GM21515 (cell line): ENCODE measurements around the gene RHOT2.
A peak's percentile ranks its signal among the peaks of the same experiment; 100 is the strongest.

Source experiments
- ATAC-seq: cut with Tn5 transposase; IDR thresholded peaks from one replicate; pipeline ENCODE4 v1.9.1; 2021; ENCODE audit not compliant: unreplicated experiment

RHOT2 gene

DNA sequence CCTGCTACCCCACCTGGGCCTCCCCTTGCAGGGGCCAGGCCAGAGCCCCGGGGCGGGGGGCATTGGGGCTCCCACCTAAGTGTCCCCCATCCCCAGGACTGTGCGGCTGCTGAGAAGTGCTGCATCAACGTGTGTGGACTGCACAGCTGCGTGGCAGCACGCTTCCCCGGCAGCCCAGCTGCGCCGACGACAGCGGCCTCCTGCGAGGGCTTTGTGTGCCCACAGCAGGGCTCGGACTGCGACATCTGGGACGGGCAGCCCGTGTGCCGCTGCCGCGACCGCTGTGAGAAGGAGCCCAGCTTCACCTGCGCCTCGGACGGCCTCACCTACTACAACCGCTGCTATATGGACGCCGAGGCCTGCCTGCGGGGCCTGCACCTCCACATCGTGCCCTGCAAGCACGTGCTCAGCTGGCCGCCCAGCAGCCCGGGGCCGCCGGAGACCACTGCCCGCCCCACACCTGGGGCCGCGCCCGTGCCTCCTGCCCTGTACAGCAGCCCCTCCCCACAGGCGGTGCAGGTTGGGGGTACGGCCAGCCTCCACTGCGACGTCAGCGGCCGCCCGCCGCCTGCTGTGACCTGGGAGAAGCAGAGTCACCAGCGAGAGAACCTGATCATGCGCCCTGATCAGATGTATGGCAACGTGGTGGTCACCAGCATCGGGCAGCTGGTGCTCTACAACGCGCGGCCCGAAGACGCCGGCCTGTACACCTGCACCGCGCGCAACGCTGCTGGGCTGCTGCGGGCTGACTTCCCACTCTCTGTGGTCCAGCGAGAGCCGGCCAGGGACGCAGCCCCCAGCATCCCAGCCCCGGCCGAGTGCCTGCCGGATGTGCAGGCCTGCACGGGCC, 35.2 kb upstream of the RHOT2 start:
- no peak for ATAC-seq

DNA sequence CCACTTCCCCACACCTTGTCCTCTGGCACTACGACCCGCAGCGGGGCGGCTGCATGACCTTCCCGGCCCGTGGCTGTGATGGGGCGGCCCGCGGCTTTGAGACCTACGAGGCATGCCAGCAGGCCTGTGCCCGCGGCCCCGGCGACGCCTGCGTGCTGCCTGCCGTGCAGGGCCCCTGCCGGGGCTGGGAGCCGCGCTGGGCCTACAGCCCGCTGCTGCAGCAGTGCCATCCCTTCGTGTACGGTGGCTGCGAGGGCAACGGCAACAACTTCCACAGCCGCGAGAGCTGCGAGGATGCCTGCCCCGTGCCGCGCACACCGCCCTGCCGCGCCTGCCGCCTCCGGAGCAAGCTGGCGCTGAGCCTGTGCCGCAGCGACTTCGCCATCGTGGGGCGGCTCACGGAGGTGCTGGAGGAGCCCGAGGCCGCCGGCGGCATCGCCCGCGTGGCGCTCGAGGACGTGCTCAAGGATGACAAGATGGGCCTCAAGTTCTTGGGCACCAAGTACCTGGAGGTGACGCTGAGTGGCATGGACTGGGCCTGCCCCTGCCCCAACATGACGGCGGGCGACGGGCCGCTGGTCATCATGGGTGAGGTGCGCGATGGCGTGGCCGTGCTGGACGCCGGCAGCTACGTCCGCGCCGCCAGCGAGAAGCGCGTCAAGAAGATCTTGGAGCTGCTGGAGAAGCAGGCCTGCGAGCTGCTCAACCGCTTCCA, 34.4 kb upstream of the RHOT2 start:
- no peak for ATAC-seq

DNA sequence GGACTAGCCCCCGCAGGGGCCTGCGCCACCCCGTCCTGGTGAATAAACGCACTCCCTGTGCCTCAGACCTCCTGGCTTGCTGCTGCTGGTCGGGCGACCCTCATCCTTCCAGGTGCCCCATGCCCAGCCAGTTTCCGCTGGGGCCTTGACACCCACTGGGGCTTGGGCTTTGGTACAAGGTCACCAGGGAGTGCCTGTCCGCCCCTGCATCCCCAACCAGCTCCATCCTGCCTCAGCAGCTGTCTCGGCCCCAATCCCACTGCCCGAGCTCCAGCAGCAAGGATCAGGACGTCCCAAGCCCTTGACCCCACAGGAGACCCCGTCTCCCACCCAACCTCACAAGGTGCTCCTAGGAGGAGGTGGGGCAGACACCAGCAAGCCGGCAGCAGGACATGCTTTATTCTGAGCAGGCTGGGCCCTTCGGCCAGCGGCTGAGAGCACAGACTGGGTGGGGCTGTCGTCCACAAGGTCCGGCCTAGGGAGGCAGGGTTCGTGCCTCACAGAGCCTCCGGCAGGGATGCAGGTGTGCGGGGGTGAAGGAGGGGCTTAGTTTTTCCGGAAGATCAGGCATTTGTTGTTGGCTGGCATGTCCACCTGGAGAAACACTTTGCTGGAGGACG, 33.8 kb upstream of the RHOT2 start:
- no peak for ATAC-seq

DNA sequence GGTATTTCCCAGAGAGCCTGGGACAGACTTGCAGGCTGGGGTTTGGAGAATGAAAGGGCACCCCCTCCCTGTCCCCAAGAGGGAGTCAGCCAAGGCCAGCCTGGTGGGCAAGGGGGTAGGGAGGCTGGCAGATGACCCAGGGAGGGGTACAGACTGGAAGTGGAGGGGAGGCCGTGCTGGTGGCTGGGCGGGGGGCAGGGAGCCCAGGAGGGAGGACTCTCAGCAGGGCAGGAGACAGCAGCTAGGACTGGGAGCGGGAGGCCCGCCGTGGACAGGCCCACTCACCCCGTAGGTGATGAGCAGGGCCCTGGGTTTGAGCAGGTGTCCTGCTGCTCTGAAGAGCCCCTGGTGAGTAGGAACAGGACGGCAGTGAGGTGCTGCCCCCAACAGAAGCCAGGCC, 32.9 kb upstream of the RHOT2 start:
- no peak for ATAC-seq

DNA sequence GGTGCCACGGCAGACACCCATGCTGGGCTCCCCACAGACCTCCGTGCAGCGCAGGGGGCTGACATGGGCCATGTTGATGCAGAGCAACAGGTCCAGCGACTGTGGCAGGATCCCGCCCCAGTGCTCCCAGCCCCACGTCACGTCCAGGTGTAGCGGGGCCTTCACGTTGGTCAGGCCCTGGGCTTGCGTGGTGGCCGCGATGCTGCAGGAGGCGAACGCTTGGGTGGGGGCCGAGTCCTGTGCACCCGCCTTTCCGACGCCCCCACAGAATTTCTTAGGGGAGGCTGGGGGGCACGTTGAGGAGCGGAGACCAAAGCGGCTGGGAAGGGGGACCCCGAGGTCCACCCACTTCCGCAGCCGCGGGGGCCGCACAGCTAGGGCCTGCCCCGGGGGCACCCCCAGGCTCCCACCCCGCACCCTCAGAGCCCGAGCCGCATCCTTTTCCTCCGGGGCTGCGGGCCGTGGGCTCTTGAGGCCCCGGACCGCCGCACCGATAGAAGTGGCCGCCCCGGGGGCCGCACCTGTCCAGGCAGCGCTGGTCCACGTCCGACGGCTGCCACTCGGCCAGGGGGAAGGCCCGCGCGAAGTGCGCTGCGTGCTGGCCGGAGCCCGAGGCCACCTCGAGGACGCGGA, 32.2 kb upstream of the RHOT2 start:
- no peak for ATAC-seq

DNA sequence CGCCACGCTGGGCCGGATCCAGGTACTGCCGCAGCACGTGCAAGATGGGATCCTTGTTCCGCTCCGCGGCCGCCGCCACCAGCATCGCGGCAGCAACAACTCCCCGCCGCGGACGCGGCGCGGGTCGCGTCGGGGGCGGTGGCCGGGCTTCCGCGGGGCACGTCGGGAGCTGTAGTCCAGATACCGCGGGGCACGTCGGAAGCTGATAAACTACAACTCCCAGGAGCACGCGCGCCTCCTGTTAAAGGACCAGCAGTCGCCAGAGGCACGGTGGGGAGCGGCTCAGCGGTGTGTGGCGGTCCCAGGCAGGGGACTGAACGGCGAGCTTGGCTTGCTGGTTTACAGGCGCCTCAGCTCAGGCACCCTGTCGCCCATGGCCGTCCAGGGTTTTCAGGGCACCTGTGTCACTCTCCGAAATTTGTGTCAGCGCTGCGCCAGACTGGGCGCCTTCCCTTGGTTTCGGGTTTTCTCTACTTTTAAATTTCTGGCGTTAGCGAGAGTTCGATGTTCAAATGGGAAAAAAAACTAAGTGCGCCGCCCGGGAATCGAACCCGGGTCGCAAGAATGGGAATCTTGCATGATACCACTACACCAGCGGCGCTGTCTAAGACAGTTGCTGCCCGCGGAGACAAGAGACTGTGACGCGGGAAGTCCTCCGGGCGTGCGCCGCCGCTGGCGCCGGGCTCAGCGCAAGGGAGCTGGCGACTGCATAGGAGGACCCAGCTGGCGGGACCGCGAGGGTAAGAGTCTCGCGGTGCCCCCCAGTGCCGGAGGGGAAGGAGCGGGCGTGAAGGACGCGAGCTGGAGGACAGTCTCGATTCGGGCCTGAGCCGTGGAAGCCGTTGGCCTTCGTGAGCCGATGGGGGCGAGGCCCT, 31.5 kb upstream of the RHOT2 start, which contains the start of gene METTL26:
METTL26 (minus strand) TSS at position 100 of the 875 bp plus-strand sequence; CDS start at position 85, 15 bp downstream.
- peak; percentile 69 for ATAC-seq

DNA sequence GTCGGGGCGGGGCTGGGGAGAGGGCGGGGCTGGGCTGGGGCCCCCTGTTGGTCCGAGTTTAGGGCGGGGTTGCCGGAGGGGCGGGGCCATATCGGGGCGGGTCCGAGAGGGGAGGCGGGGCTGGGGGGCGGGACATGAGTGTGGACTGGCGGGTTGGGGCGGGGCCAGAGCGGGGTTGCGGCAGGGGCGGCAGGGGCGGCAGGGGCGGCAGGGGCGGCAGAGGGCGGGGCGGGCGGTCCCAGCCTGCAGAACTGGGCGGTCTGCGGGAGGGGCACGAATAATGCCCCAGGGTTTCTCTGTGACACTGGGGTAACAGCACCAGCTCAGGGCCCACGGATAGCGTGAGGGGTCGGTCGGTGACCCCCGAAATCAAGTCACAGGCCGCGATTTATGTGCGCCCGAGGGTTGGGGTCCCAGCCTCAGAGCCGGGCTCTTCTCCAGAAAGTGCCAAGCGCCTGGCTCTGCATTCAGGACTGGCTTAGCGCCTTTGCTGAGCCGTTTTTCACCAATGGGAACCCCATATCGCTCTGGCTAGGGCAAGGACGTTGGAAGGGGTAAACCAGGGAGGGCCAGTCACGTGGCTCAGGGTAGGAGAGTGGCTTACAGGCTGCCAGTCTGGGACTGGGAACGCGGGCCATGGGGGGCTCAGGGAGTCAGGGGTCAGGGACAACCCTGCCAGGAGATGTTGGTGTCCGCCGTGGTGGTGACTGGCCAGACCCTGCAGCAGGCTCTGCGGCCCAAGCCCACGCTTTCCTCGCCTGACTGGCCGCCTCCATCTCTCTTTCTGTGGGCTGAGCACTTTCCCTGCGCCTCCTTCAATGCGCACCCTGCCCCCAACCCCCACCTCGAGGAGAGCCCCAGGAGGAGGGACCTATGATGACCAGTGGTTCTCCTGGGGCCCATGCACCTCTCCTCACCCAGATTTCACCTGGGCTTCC, 30.6 kb upstream of the RHOT2 start:
- ATAC-seq, result no peak

DNA sequence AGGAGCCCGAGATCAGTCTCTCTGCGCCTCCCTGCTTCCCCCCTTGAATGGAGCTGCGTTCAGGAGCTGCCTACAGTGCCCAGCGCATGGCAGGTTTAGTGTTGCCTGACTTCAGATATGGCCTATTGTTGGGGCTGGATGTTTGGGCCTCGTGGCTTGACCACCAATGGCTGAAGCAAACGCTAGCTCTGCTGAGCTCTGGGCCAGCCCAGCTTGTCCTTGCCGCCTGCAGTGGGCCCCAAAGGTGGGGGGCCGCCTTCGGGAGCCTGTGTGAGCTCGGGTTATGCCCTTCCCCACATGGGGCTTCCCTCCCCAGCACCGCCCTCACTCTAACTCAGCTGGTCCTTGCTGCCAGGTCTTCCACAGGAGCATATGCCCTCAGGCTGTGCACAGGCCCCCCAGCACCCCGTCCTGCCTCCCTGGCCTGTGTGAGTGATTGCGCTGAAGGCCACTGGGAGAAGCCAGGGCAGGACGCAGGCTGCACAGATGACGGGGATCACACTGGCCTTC, 29.8 kb upstream of the RHOT2 start:
- ATAC-seq, result no peak

DNA sequence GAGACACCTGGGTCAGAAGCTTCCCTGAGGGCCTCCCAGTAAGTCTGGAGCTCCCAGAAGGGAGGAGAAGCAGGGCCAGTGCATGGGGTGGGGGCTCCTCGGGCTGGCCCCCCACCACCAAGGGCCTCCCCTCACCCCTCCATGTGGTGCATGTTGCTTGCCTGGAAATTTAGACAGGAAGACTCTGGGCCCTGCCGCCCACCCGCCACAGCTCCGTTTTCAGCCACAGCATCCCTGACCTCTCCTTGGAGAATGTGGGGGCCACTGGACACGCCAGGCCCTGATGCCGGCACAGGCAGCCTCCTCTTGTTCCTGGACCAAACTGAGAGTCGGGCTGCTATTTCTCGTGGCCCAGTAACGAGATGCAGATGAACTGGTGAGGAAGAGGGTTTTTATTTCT, 29.1 kb upstream of the RHOT2 start:
- ATAC-seq, result no peak

DNA sequence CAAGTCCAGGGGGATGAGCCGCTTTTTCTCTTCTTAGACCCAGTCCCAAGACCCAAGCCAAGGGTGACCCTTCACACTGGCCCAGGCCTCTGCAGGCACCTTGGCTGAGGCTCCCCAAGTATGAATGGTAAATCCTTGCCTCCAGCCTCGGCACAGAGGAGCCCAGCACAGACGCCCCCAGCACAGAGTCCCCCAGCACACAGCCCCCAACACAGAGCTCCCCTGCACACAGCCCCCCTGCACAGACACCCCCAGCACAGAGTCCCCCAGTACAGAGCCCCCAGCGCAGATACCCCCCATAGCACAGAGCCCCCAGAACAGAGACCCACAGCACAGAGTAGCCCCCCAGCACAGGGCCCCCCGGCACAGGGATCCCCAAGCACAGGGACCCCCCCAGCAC, 27.3 kb upstream of the RHOT2 start:
- ATAC-seq, result no peak

DNA sequence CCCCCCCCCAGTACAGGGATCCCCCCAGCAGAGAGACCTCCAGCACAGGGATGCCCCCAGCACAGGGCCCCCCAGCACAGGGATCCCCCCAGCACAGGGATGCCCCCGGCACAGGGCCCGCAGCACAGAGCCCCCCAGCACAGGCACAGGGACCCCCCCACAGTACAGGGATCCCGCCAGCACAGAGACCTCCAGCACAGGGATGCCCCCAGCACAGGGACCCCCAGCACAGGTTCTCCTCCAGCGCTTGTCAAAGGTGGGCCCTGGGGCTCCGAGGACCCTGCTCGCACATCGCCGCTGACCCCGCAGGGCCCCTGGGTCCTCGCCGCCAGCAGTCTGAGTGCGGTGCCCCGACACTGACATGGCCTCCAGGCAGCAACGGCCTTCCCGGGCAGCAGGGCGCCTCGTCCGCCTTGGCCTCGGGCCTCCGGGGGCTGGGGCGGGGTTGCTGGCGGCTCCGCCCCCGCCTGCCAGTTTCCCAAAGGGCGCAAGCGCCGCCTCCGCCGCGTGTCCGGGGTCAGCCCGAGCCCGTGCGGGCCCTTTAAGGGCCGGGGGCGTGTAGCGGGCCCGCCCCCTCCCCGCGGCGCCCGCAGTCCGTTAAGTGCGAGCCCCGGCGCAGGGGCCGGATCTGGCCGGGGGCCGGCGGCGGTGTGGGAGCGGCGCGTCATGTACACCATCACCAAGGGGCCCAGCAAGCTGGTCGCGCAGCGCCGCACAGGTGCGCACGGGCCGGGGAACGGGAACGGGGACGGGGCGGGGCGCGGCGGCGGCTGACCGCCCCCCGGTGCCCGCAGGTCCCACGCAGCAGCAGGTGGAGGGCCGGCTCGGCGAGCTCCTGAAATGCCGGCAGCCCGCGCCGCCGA, 26.4 kb upstream of the RHOT2 start, which contains the start of gene MCRIP2:
MCRIP2 (plus strand) TSS at position 503 of the 863 bp plus-strand sequence; CDS start at position 667, 164 bp downstream.
- ATAC-seq, result peak; percentile 40

DNA sequence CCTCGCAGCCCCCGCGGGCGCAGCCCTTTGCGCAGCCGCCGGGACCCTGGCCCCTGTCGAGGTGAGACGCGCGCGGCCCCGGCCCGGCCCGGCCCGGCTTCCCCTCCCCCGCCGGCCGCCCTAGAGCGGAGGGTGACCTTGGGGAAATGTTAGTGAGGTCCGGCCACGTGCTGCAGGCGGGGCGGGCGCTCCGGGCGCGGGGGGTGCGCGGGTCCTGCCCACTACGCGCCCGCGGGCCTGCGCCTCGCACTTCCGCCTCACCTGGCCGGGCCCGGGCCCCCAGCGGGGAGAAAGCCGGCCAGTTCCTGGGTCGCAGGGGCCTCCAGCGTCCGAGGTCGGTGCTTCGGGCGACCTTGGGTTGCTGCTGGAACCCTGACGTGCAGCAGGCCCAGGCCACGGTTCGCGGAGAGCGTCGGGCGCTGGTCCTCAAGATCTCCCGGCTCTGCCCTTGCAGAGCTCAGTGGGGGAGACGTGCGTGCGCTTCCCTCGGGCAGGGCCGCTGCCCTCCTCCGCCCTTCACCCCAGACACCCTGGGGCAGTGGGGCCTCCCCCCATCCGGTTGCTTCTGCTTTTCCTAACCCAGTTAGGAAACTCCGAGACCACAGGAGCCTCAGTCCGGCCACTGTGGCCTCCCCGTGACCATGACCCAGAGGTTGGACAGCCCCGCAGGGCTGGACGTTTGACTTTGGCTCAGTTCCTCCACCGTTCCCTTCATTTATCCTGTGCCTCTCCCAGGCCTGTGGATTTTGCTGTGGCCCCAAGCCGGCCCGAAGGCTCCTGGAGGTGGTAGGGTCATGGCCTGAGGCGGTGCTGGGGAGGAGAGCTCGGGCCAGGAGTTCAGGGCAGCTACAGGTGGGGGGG, 25.5 kb upstream of the RHOT2 start:
- peak; percentile 28 for ATAC-seq

DNA sequence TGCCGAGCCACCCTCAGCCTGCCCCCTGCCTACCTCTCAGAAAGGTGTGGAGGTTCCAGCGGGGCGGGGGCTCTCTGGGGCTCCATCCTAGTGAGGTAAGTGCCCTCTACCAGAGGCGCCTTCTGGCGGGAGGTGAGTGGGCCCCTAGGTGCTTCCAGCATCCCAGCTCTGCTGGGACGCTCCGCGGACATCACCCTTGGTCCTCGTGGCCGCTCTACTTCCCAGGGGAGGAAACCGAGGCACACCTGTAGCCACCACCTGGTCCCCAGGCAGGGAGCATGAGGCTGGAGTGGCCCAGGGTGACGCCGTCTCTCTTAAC, 24.9 kb upstream of the RHOT2 start:
- ATAC-seq, result no peak

DNA sequence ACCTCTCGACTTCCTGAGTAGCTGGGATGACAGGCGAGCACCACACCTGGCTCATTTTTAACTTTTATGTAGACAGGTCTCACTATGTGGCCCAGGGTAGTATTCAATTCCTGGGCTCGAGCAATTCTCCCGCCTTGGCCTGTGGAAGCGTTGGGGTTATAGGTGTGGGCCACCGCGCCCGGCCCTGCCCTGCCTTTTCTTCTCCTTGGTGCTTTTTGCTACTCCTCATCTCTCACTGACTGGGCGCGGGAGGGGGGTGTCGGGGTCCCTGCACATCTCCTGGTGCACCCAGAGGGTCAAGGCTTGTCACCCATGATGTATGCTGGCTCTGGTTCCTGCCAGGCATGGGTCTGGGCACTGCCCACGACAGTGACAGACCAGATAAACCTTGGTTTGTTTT, 23.4 kb upstream of the RHOT2 start:
- ATAC-seq, result no peak

DNA sequence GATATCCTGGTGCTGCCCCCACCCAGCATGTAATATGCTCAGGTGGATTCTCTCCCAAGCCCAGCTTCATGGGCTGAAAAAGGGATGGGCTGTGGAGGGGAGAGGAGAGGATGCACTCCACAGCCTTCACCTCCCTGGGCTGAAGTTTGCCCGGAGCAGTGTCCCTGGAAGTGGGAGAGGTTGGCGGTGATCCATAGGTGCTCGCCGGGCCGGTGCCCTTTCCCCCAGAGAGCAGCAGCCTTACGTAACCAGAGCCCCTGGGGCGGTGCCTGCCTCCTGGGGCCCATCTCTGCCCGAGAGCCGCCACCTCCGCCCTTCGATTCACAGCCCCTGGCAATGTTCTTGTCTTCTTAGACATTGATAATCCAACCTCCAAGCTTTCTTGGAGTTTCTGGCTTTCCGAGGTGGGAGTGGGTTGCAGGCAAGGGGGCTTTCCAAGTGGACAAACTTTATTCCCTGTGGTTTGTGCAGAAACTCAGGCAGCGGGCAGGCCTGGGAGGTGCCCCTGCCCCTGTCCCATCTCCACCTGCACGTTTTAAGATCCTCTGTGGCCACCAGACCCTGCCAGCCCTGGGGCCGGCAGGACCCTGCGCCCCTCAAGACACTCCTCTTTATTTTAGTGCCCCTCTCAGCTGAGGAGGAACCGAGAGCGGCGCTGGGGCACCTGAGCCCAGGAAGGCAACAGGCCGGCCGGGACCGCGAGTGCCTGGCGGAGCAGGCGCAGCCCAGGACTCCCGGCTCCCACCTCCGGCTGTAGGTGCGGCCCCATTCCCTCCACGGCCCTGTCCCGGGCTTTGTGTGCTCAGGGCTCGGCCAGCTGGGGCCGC, 21.9 kb upstream of the RHOT2 start:
- ATAC-seq, result no peak

DNA sequence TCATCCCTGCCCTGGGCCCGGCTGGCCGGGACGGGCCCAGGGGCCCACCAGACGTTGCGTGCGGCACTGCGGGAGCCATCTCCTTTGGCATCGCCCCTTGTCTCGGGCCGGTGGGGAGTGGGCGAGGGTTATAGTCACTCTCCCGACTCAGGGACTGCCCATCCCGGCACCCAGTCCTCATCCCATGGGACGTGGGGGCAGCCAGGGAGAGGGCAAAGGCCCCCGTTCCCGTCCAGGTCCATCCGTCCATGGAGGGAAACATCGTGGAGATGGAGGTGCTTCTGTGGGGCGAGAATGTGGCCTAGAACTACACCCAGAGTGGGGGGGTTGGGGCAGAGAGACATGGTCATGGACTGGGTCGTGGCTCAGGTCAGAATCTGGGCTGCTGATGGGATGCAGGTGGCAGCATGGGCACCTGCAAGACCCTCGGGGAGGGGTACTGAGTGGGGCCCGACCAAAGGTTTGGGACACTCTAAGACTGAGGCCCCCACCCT, 21.2 kb upstream of the RHOT2 start:
- no peak for ATAC-seq
